Astrocyte (in vitro differentiated cells and primary cell): ENCODE data around the gene PARD6A. TPM values are rescaled to one million over a fixed set of nuclear protein-coding genes. Genes with fewer than 3 reads are reported as not detected.

Experiments
- DNase-seq: peaks from one replicate; pipeline ENCODE4 v3.0.0-alpha.2; 2010; ENCODE audit warnings: low read depth
- FAIRE-seq: peaks from 2 replicates; lab custom pipeline; 2011; peaks lifted over from hg19 to GRCh38; lab: Jason Lieb, UNC
- H2AFZ ChIP-seq: 2 replicates; pipeline ENCODE4 v1.6.0; 2012; ENCODE audit warnings: low read depth, low read length, inconsistent platforms
- H3K27ac ChIP-seq: 2 replicates; pipeline ENCODE4 v1.5.1; 2011; ENCODE audit warnings: low read depth, low read length, inconsistent platforms
- H3K27me3 ChIP-seq: 2 replicates; pipeline ENCODE4 v1.6.0; 2011; ENCODE audit warnings: low read length, inconsistent platforms; ENCODE audit not compliant: insufficient read depth
- H3K36me3 ChIP-seq: 2 replicates; pipeline ENCODE4 v1.5.1; 2011; ENCODE audit warnings: low read length, inconsistent platforms; ENCODE audit not compliant: insufficient read depth
- H3K4me1 ChIP-seq: 2 replicates; pipeline ENCODE4 v1.5.1; 2011; ENCODE audit warnings: low read length, inconsistent platforms; ENCODE audit not compliant: insufficient read depth
- H3K4me2 ChIP-seq: 2 replicates; pipeline ENCODE4 v1.6.0; 2012; ENCODE audit warnings: low read length, inconsistent platforms
- H3K4me3 ChIP-seq: 2 replicates; pipeline ENCODE4 v1.5.1; 2011; ENCODE audit warnings: low read depth, mild to moderate bottlenecking, low read length, inconsistent platforms; ENCODE audit not compliant: insufficient read depth
- H3K79me2 ChIP-seq: 2 replicates; pipeline ENCODE4 v1.6.0; 2012; ENCODE audit warnings: mild to moderate bottlenecking, low read length, inconsistent platforms; ENCODE audit not compliant: insufficient read depth
- H3K9ac ChIP-seq: 2 replicates; pipeline ENCODE4 v1.6.0; 2012; ENCODE audit warnings: mild to moderate bottlenecking, low read length, inconsistent platforms
- H3K9me3 ChIP-seq: 2 replicates; pipeline ENCODE4 v1.5.1; 2012; ENCODE audit warnings: low read depth, mild to moderate bottlenecking, low read length, inconsistent platforms; ENCODE audit not compliant: insufficient read depth
- H4K20me1 ChIP-seq: 2 replicates; pipeline ENCODE4 v1.6.0; 2012; ENCODE audit warnings: low read length, inconsistent platforms; ENCODE audit not compliant: insufficient read depth
- H3K27ac Mint-ChIP-seq: one replicate; pipeline ENCODE4 v1.8.0; 2021; ENCODE audit warnings: mild to moderate bottlenecking, mixed read lengths; ENCODE audit not compliant: unreplicated experiment
- H3K27me3 Mint-ChIP-seq: one replicate; pipeline ENCODE4 v1.8.0; 2021; ENCODE audit warnings: low read depth, mixed read lengths; ENCODE audit not compliant: unreplicated experiment
- H3K36me3 Mint-ChIP-seq: one replicate; pipeline ENCODE4 v1.8.0; 2021; ENCODE audit warnings: low read depth, mixed read lengths; ENCODE audit not compliant: unreplicated experiment
- H3K4me1 Mint-ChIP-seq: one replicate; pipeline ENCODE4 v1.8.0; 2021; ENCODE audit warnings: low read depth, mixed read lengths; ENCODE audit not compliant: unreplicated experiment
- H3K4me3 Mint-ChIP-seq: one replicate; pipeline ENCODE4 v1.8.0; 2021; ENCODE audit warnings: mild to moderate bottlenecking, moderate library complexity, mixed read lengths; ENCODE audit not compliant: unreplicated experiment
- H3K9me3 Mint-ChIP-seq: one replicate; pipeline ENCODE4 v1.8.0; 2021; ENCODE audit warnings: mild to moderate bottlenecking, mixed read lengths; ENCODE audit not compliant: unreplicated experiment
- EZH2 ChIP-seq: IDR thresholded peaks from 2 replicates; pipeline ENCODE4 v1.6.1; 2012; ENCODE audit warnings: mild to moderate bottlenecking, low read length, inconsistent platforms; ENCODE audit not compliant: insufficient read depth
- total RNA-seq: library from RNA; stranded (reverse); gene quantifications from 2 replicates; pipeline ENCODE4 v1.2.1, GENCODE V29; 2021
- TF ChIP-seq, protein P1 (sequence below): IDR thresholded peaks from 2 replicates; pipeline ENCODE4 v1.5.1; 2011; ENCODE audit warnings: low read depth, mild to moderate bottlenecking, inconsistent platforms, low read length, moderate library complexity; ENCODE audit not compliant: insufficient read depth

The PARD6A gene
- total RNA-seq, 1 donor from 2014 or later: 1.4 TPM

DNA sequence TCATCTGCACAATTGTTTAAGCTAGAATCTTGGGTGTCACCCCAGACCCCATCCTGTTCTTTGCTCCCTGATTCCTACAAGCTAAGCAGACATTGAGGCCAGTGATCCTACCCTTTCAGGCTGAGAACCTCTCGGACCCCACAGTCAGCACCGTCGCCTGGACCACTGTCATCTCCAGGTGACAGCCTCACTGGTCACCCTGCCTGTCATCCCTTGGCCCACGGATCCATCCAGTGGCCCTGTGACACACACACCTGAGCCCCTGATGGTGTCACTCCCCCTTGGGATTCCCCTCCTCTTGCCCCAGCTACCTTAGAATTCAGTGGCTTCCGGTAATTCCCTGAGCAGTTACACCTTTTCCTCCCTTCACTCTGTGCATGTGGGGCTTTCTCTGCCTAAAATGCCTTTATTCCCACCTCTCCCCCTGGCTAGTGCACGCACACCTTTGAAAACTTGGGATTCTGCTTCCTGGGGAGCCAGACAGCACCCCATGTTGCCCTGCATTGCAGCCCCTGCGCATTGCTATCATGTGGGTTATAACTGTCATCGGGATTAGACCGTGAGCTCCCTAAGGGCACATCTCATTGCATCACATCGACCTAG, 8.8 kb downstream of the PARD6A start:
- Histone ChIP-seq H3K36me3 (no peaks in the 10 kb centered on the region), H3K79me2 (no peaks in the 10 kb centered on the region), H3K27me3 (no peaks in the 10 kb centered on the region), H3K4me1 (peaks cover 23% of the 10 kb centered on the region), H3K4me3 (no peak overlapping the region), H3K4me2 (no peak overlapping the region), H4K20me1 (peaks cover 4% of the 10 kb centered on the region), H2AFZ (no peak overlapping the region), H3K9me3 (no peaks in the 10 kb centered on the region), H3K27ac (no peak overlapping the region), H3K9ac (no peak overlapping the region)
- H3K4me3 Mint-ChIP-seq: no peak overlapping the region
- peaks cover 5% of the 10 kb centered on the region for H3K36me3 Mint-ChIP-seq
- H3K4me1 Mint-ChIP-seq: peaks cover 3% of the 10 kb centered on the region
- H3K9me3 Mint-ChIP-seq: no peaks in the 10 kb centered on the region
- TF ChIP-seq EZH2: no peak
- TF ChIP-seq, protein P1, sequence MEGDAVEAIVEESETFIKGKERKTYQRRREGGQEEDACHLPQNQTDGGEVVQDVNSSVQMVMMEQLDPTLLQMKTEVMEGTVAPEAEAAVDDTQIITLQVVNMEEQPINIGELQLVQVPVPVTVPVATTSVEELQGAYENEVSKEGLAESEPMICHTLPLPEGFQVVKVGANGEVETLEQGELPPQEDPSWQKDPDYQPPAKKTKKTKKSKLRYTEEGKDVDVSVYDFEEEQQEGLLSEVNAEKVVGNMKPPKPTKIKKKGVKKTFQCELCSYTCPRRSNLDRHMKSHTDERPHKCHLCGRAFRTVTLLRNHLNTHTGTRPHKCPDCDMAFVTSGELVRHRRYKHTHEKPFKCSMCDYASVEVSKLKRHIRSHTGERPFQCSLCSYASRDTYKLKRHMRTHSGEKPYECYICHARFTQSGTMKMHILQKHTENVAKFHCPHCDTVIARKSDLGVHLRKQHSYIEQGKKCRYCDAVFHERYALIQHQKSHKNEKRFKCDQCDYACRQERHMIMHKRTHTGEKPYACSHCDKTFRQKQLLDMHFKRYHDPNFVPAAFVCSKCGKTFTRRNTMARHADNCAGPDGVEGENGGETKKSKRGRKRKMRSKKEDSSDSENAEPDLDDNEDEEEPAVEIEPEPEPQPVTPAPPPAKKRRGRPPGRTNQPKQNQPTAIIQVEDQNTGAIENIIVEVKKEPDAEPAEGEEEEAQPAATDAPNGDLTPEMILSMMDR: no peak
- H3K27ac Mint-ChIP-seq: peak overlapping the region; percentile 26
- DNase-seq (no peak), FAIRE-seq (no peak)
- H3K27me3 Mint-ChIP-seq: peaks cover 1% of the 10 kb centered on the region

DNA sequence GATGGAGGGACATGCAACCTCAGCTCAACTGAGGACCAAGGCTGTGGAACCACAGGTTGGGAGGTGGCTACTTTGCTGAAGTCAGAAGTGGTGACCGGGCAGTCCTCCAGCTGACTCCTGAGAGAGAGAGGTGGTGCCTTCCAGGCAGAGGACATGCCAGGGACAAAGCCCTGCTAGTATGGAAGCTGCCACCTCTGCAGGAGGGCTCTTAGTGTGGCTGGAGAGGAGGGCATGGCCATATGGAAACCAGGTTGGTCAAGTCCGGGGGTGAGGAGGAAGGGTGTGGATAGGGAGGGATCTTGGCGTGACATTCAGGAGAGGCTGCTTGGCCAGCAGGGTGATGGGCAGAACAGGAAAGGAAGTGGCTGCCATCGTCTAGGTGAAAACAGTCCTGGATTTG, 11.5 kb downstream of the PARD6A start:
- Mint-ChIP-seq H3K4me1 (no peaks in the 10 kb centered on the region), H3K36me3 (peaks cover 8% of the 10 kb centered on the region), H3K27me3 (no peaks in the 10 kb centered on the region), H3K27ac (no peak overlapping the region), H3K9me3 (no peaks in the 10 kb centered on the region), H3K4me3 (no peak overlapping the region)
- no peaks in the 10 kb centered on the region for H3K36me3 ChIP-seq
- H3K4me2 ChIP-seq: no peak overlapping the region
- no peaks in the 10 kb centered on the region for H3K79me2 ChIP-seq
- FAIRE-seq (no peak), DNase-seq (no peak)
- H3K27me3 ChIP-seq: no peaks in the 10 kb centered on the region
- no peak overlapping the region for H3K9ac ChIP-seq
- H4K20me1 ChIP-seq: peaks cover 7% of the 10 kb centered on the region
- no peak overlapping the region for H2AFZ ChIP-seq
- no peak overlapping the region for H3K4me3 ChIP-seq
- no peaks in the 10 kb centered on the region for H3K9me3 ChIP-seq
- no peak overlapping the region for H3K27ac ChIP-seq
- H3K4me1 ChIP-seq: peaks cover 15% of the 10 kb centered on the region
- TF ChIP-seq, protein P1: no peak
- no peak for TF ChIP-seq EZH2
